ENCODE results near the gene WDR59.

The WDR59 gene

DNA sequence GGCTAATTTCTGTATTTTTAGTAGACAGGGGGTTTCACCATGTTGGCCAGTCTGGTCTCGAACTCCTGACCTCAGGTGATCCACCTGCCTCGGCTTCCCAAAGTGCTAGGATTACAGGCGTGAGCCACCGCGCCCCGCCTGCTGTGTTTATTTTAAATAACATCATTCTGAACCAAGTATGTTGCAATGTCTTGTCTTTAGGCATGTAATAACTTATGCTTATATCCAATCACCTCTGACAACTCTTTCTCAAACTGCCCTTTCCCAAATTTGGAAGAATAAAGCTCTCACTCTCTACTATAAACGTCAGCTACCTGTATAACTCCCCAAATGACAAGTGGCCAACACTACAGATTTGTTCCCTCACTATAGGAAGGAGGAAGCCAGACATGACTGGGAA is 107.2 kb downstream of the WDR59 start:
- no peak overlapping the region for H3K27ac ChIP-seq

DNA sequence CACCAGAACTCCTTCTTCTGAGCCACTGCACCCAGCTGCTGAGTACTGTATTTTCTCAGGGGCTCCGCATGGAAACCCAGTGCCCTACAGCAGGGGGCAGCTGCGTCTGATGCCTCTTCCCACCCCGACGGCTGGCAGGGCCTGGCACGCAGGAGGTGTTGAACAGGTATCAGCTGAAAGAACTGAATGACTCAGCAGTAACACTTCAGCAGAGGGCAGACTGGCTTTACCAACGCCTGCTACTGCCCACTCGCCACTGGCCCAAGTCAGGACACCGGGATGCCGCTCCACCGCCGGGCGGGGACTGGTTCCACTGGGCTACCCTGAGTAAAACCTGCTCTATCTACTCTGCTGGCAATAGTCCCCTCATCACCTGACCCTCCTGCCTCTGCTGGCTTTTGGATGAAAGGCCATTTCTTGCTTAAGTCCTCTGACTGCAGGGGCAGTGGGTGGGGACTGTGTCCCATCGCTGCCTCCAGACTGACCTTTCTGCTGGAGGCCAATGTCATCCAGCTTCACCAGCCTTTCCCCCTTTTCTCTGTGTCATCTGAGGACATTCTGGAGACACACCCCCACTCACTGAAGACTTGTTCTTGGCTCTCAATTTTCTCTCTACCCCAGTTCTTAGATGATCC is 109.9 kb downstream of the WDR59 start:
- H3K27ac ChIP-seq = no peak overlapping the region
- TF ChIP-seq, protein P1, sequence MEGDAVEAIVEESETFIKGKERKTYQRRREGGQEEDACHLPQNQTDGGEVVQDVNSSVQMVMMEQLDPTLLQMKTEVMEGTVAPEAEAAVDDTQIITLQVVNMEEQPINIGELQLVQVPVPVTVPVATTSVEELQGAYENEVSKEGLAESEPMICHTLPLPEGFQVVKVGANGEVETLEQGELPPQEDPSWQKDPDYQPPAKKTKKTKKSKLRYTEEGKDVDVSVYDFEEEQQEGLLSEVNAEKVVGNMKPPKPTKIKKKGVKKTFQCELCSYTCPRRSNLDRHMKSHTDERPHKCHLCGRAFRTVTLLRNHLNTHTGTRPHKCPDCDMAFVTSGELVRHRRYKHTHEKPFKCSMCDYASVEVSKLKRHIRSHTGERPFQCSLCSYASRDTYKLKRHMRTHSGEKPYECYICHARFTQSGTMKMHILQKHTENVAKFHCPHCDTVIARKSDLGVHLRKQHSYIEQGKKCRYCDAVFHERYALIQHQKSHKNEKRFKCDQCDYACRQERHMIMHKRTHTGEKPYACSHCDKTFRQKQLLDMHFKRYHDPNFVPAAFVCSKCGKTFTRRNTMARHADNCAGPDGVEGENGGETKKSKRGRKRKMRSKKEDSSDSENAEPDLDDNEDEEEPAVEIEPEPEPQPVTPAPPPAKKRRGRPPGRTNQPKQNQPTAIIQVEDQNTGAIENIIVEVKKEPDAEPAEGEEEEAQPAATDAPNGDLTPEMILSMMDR (conservative IDR thresholded peaks at IDR 0.05) = no peak

More for the DNA sequence above, 107.2 kb downstream of the WDR59 start:
- TF ChIP-seq, protein P1 (conservative IDR thresholded peaks at IDR 0.05) = no peak

DNA sequence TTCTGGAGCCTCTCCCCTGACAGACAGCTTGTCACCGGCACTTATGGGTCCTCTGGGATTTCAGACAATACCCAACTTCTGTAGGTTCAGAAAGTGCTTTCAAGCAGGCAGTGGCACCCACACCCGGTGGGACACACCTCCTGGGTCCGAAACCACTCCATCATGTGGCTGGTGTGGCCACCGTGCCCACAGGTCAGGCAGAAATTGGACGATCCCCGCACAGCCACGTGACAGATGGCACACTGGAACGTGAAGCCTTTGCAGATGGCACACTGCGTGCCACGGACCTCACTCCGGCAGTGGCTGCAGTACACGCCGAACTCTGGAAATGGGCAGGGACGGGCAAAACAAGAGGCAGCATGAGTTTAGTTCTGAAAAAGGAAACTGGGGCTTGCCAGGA is 110.8 kb downstream of the WDR59 start:
- TF ChIP-seq, protein P1 (conservative IDR thresholded peaks at IDR 0.05) = no peak
- no peak overlapping the region for H3K27ac ChIP-seq

DNA sequence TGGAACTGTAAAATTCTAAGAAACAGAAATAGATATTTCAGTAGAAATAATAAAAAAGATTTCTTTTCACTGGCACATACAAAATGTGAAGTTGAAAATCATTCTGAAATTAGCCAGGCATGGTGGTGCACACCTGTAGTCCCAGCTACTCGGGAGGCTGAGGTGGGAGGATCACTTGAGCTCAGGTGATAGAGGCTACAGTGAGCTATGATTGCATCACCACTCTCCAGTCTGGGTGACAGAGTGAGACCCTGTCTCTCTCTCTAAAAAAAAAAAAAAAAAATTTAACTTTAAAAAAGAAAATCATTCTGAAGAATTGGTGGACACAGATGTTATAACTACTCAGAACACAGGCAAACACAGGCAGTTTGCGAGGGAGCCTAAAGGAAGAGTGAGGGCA is 112.6 kb downstream of the WDR59 start:
- TF ChIP-seq, protein P1 (conservative IDR thresholded peaks at IDR 0.05) = no peak
- H3K27ac ChIP-seq = no peak overlapping the region

DNA sequence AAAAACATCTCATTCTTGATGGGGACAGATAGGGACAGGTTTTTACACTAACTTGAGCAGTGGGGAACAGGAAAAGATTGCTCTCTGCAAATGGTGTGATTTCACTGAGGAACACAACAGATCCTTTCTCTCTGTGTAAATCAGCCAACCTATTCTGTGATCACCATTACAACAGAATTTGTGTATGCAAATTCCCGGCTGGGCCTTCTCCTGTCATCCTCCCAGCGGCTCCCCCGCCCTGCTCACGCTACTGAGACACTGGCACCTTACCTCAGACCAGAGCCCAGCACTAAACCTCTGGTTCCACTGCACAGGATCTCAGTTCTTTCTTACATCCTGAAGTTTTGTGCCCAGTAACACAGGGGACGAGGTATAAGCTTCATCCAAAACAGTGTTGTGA is 113.3 kb downstream of the WDR59 start:
- H3K27ac ChIP-seq = no peak overlapping the region
- TF ChIP-seq, protein P1 (conservative IDR thresholded peaks at IDR 0.05) = no peak

DNA sequence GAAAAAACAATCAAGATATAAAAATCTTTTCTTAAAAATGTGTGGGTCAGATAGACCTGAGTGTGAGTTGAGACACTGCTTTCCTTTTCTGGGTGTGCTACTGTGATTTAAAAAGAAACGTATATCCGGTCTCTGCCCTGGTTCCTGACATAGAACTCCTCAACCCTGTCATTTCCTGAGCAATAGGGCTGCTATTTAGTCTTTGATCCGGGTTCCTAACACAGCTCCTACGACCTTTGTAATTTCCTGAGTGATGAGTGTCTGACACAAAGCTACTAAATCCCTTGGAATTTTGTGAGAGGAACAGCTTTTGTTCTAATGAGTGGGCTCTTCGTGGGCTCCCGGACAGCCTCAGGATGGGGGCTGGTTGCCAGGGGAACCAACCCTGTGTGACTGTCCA is 116.4 kb downstream of the WDR59 start:
- H3K27ac ChIP-seq = no peak overlapping the region
- TF ChIP-seq, protein P1 (conservative IDR thresholded peaks at IDR 0.05) = no peak

DNA sequence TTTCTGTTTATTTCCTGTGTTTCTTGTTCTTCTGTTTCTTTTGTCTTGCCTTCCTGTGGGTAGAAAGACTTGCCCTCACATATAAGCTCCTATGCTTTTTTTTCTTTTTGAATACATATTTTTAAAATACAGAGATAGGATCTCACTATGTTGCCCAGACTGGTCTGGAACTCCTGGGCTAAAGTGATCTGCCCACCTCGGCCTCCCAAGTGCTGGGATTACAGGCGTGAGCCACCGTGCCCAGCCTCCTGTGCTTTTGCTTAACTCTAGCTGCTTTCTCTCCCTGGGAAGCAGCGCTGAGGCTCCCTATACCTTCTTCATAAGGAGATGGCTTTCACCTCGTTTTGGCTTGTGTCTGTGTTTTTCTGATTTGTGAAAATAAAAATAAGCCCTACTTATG is 116.9 kb downstream of the WDR59 start:
- no peak overlapping the region for H3K27ac ChIP-seq

More for the DNA sequence above, 116.9 kb downstream of the WDR59 start:
- TF ChIP-seq, protein P1 (conservative IDR thresholded peaks at IDR 0.05) = no peak
